ENCODE measurements around the gene MYO10.

- TF ChIP-seq, protein P1, sequence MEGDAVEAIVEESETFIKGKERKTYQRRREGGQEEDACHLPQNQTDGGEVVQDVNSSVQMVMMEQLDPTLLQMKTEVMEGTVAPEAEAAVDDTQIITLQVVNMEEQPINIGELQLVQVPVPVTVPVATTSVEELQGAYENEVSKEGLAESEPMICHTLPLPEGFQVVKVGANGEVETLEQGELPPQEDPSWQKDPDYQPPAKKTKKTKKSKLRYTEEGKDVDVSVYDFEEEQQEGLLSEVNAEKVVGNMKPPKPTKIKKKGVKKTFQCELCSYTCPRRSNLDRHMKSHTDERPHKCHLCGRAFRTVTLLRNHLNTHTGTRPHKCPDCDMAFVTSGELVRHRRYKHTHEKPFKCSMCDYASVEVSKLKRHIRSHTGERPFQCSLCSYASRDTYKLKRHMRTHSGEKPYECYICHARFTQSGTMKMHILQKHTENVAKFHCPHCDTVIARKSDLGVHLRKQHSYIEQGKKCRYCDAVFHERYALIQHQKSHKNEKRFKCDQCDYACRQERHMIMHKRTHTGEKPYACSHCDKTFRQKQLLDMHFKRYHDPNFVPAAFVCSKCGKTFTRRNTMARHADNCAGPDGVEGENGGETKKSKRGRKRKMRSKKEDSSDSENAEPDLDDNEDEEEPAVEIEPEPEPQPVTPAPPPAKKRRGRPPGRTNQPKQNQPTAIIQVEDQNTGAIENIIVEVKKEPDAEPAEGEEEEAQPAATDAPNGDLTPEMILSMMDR (IDR thresholded peaks at IDR 0.05 in 4 of 5, conservative IDR thresholded peaks at IDR 0.05 in 1 of 5) = no peak
- TF ChIP-seq POLR2A (IDR thresholded peaks at IDR 0.05) = no peak
Observed at GRCh38 chr5:16826379-16827125, 109.5 kb downstream of the MYO10 start.
